ENCODE measurements around the gene MANSC4. TPM values are rescaled to one million over a fixed set of nuclear protein-coding genes. Genes with fewer than 3 reads are reported as not detected.
A peak's percentile ranks its signal among the peaks of the same experiment; 100 is the strongest.

MANSC4 gene
- total and polyA plus RNA-seq, 11 donors: not detected

DNA sequence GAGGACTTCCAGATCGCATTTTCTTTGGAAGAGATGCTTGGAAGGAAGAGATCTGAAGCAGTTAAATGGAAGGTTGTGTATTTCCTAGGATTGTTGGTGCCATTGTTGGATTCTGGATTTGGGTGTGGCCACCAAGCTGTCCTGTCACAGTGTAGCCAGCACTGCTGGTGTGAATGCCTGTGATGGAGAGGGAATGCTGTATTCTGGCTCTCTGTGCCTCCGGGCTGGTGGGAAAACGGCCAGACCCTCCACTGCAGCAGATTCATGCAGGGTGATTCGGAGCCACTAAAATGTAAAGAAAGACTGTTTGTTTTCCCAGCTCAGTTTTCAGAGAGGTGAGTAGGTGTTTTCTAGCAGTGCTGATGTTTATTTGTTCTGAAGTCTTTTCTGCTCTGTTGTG, 30.7 kb upstream of the MANSC4 start:
- Histone ChIP-seq H3K36me3 (no peaks in the 10 kb centered on the region), H3K4me3 (no peak overlapping the region), H3K27ac (no peak overlapping the region), H3K27me3 (no peaks in the 10 kb centered on the region), H3K4me1 (no peaks in the 10 kb centered on the region), H3K9me3 (no peaks in the 10 kb centered on the region)
- WGBS, 4 donors: 55 to 77% (median 69%) methylated on average over 4 of the region's 4 CpGs
- intact Hi-C loops (cut with DNase I): no loop called here
- ATAC-seq (no peak), DNase-seq (no peak)
- TF ChIP-seq, protein P1, sequence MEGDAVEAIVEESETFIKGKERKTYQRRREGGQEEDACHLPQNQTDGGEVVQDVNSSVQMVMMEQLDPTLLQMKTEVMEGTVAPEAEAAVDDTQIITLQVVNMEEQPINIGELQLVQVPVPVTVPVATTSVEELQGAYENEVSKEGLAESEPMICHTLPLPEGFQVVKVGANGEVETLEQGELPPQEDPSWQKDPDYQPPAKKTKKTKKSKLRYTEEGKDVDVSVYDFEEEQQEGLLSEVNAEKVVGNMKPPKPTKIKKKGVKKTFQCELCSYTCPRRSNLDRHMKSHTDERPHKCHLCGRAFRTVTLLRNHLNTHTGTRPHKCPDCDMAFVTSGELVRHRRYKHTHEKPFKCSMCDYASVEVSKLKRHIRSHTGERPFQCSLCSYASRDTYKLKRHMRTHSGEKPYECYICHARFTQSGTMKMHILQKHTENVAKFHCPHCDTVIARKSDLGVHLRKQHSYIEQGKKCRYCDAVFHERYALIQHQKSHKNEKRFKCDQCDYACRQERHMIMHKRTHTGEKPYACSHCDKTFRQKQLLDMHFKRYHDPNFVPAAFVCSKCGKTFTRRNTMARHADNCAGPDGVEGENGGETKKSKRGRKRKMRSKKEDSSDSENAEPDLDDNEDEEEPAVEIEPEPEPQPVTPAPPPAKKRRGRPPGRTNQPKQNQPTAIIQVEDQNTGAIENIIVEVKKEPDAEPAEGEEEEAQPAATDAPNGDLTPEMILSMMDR (IDR thresholded peaks at IDR 0.05): no peak
- TF ChIP-seq POLR2A (IDR thresholded peaks at IDR 0.05): no peak

DNA sequence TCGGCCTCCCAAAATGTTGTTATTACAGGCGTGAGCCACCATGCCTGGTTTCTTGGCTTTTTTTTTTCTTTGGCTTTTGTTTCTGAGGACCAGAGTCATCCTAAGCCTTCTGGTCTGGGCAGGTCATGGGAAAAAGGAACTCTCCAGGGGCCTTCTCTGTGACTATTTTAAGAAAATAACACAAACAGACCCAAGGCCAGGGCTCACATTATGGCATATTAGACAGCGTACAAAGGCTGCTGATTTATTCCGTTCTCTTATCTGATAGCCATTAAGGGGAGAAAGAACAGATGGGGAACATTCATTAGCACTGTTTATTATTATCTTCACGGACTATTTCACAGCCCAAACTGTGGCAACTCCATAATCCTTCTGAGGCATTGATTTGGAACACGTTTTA, 28.8 kb upstream of the MANSC4 start:
- TF ChIP-seq, protein P1 (IDR thresholded peaks at IDR 0.05): no peak
- TF ChIP-seq POLR2A (IDR thresholded peaks at IDR 0.05): no peak
- H3K27me3 ChIP-seq: no peaks in the 10 kb centered on the region
- WGBS, 4 donors: 50 to 57% (median 54%) methylated on average over 6 of the region's 6 CpGs
- H3K27ac ChIP-seq: no peak overlapping the region
- H3K9me3 ChIP-seq: no peaks in the 10 kb centered on the region
- DNase-seq (peak in 1 of 5 donors; percentile 14), ATAC-seq (no peak)
- H3K36me3 ChIP-seq: no peaks in the 10 kb centered on the region
- no peak overlapping the region for H3K4me3 ChIP-seq
- intact Hi-C loops (cut with DNase I): no loop called here
- no peaks in the 10 kb centered on the region for H3K4me1 ChIP-seq

DNA sequence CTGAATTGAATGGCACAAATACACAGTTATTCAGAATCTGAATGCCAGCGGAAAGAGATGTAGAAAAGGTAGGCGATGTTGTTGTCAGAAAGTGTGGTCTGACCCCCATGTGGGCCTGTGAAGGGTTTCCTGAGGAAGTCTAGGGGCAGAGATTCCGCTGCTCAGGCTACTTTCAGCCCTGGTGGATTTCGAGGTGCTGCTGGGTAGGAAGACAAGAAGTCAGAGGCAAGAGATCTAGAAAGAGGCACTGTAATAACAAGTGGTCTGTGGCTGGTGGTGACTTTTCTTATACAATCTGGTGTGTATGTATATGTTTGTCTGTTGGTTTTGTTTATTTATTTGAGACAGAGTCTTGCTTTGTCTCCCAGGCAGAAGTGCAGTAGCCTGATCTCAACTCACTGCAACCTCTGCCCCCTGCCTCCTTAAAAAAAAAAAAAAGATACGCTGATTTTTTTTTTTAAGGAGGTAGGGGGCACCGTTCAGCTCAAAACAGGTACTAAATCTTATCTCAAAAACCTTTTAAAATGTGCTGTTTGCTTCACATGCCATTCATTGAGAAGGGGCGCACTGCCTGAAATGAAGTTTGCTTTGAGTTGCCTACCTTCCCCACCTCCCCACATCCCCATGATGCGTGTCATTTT, 27.1 kb upstream of the MANSC4 start:
- no peak overlapping the region for H3K27ac ChIP-seq
- no peak for TF ChIP-seq POLR2A (IDR thresholded peaks at IDR 0.05)
- TF ChIP-seq, protein P1 (IDR thresholded peaks at IDR 0.05): no peak
- 59 to 72% (median 66%) methylated on average over 8 of the region's 8 CpGs for WGBS, 4 donors
- no peaks in the 10 kb centered on the region for H3K4me1 ChIP-seq
- no peak for ATAC-seq
- H3K9me3 ChIP-seq: no peaks in the 10 kb centered on the region
- H3K27me3 ChIP-seq: no peaks in the 10 kb centered on the region
- H3K36me3 ChIP-seq: no peaks in the 10 kb centered on the region
- intact Hi-C loops (cut with DNase I): no loop called here
- no peak for DNase-seq
- H3K4me3 ChIP-seq: no peak overlapping the region

DNA sequence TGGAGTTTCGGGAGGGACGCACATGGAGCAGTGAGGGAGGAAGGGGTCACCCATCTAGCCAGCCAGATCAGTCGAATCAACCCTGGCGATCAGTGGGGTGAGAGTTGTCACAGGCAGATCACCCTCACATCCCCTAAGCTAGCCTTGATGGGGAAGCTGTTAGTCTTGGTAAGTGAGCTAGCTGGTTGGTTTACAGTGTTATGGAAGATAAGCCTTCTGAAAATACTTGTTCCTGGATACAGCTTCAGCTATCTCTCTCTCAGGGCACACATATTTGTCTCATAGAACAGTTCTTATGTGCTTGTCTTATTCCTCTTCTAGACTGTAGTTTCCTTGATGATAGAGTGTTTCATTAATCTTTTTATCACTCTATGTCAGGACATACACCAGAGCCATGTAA, 26.2 kb upstream of the MANSC4 start:
- H3K9me3 ChIP-seq: no peaks in the 10 kb centered on the region
- ATAC-seq: no peak
- H3K27me3 ChIP-seq: no peaks in the 10 kb centered on the region
- intact Hi-C loops (cut with DNase I): no loop called here
- no peaks in the 10 kb centered on the region for H3K4me1 ChIP-seq
- no peak for TF ChIP-seq POLR2A (IDR thresholded peaks at IDR 0.05)
- TF ChIP-seq, protein P1 (IDR thresholded peaks at IDR 0.05): no peak
- no peak overlapping the region for H3K4me3 ChIP-seq
- 73 to 95% (median 85%) methylated on average over 4 of the region's 4 CpGs for WGBS, 4 donors
- DNase-seq: no peak
- peaks cover 0 to 6% (median 0%) of the 10 kb centered on the region in 9 donors for H3K36me3 ChIP-seq
- no peak overlapping the region for H3K27ac ChIP-seq

Data from heart left ventricle (tissue), 16 donors.